Heart right ventricle (tissue), 16 donors: ENCODE measurements around the gene RASGRF2. TPM values are rescaled to one million over a fixed set of nuclear protein-coding genes. Genes with fewer than 3 reads are reported as not detected.

Experiments used
- ATAC-seq, 8 donors: fragments of 200-7000 bp; cut with Tn5 transposase; one replicate each; pipeline ENCODE4 v1.9.1; 2020; ENCODE audit warnings: mild to moderate bottlenecking in 8 of 8, moderate library complexity in 8 of 8, moderate number of reproducible peaks in 1 of 8
- DNase-seq, 2 donors: peaks; one replicate each; pipeline ENCODE4 v3.0.0-alpha.2; 2020
- H3K27ac ChIP-seq, 10 donors: fragments of 200-600 bp; sonication (generic) in 2 of 10; one replicate each; pipeline versions ENCODE4 v1.5.0 to v1.8.0; 2020 to 2022; ENCODE audit warnings: mild to moderate bottlenecking in 3 of 10
- H3K27me3 ChIP-seq, 7 donors: fragments of 200-600 bp; one replicate each; pipeline ENCODE4 v1.8.0; 2021 to 2022; ENCODE audit warnings: mild to moderate bottlenecking in 2 of 7
- H3K36me3 ChIP-seq, 9 donors: fragments of 200-600 bp; sonication (generic) in 1 of 9; one replicate each; pipeline versions ENCODE4 v1.5.0 to v1.8.0; 2020 to 2022; ENCODE audit warnings: mild to moderate bottlenecking in 2 of 9
- H3K4me1 ChIP-seq, 9 donors: fragments of 200-600 bp; sonication (generic) in 1 of 9; one replicate each; pipeline versions ENCODE4 v1.5.0 to v1.8.0; 2020 to 2022; ENCODE audit warnings: mild to moderate bottlenecking in 4 of 9
- H3K4me3 ChIP-seq, 10 donors: fragments of 200-600 bp; sonication (generic) in 2 of 10; one replicate each; pipeline versions ENCODE4 v1.5.0 to v1.8.0; 2020 to 2022; ENCODE audit warnings: mild to moderate bottlenecking in 7 of 10, moderate library complexity in 2 of 10
- H3K9me3 ChIP-seq, 11 donors: fragments of 200-600 bp in 10 of 11; sonication (generic) in 2 of 11; one replicate each; pipeline versions ENCODE4 v1.5.0 to v1.8.0; 2013 to 2022; ENCODE audit warnings: mild to moderate bottlenecking in 2 of 11, control low read depth in 1 of 11, moderate library complexity in 1 of 11
- CTCF ChIP-seq, 9 donors: fragments of 200-600 bp; sonication (generic) in 2 of 9; IDR thresholded peaks; one replicate each; pipeline versions ENCODE4 v1.5.0 to v1.8.0; 2021 to 2022; ENCODE audit warnings: antibody characterized with exemption in 9 of 9, mild to moderate bottlenecking in 5 of 9, moderate library complexity in 1 of 9
- WGBS, 2 donors: extraction: QIAGEN DNeasy Blood & Tissue Kit; methylation state at CpG; one replicate each; pipeline ENCODE4 v1.1.7; 2013; ENCODE audit warnings: inconsistent platforms in 1 of 2; 5-methylcytosine and 5-hydroxymethylcytosine counted together
- intact Hi-C, 10 donors: fragments of 100-400 bp; cut with DNase I; formaldehyde crosslinking; loops; one replicate each; pipeline versions ENCODE4 v1.11.1 to v1.14.2; 2022
- polyA plus RNA-seq, 2 donors: library from polyadenylated mRNA; stranded (reverse); fragments of 200-250 nt; gene quantifications; one replicate each; pipeline ENCODE4 v1.2.3, GENCODE V29; 2013
- total RNA-seq, 10 donors: library from RNA; stranded (reverse); fragmentation: NEBNext Ultra II Directional in 3 of 10; extraction: Animal tissue kit (Norgen Biotek cat#: 25700) in 3 of 10; gene quantifications; one replicate each; pipeline versions ENCODE4 v1.2.1 to v1.2.4, GENCODE V29; 2021 to 2023
- donor health status: Arrhythmogenic right ventricular cardiomyopathy.
- donor health status: ischemic (EF 13 %, LVEDD 7.1; RV severe dilation, severe dysfunction).
- donor health status: healthy with polysubstance abuse.
- donor health status: DM: no; HTN: yes; CAD: no.
- donor health status: DM: no; HTN: no; CAD: no.
- donor health status: ischemic (EF 25% LVEDD 6.9; RV normal size, moderate dysfunction).
- donor health status: ischemic (EF 25% LVEDD 5.7; RV mildly dilated, moderate dysfunction).
- donor health status: healthy.
- donor health status: DM: yes; HTN: yes; CAD: no.
- donor health status: Ischemic cardiomyopathy.
- donor health status: ischemic (EF 35%, LVEDD 5.7; RV mildly dilated, moderate dysfunction).
- donor health status: nonischemic (EF 11% LVEDD 7.7; RV severe dilation, severe dysfunction).
- donor health status: DM: yes; HTN: yes; CAD: no.
- donor health status: PGD.
- donor health status: ischemic (EF 29% LVEDD 5.4; RV normal size, mild dysfunction).
- donor health status: nonischemic (EF 23%, LVEDD 6.1; RV moderate dilation, normal function).

The RASGRF2 gene
- total and polyA plus RNA-seq, 12 donors = 2.9 to 13.4 (median 6.8) TPM

- DNase-seq (peak; percentile 65 to 75), ATAC-seq (peak; percentile 50 to 88 (median 78))
- Histone ChIP-seq H3K36me3 (peaks cover 0 to 19% (median 0%) of the 10 kb centered on the region in 9 donors), H3K4me1 (peaks cover 0 to 17% (median 3%) of the 10 kb centered on the region in 9 donors), H3K4me3 (no peak overlapping the region), H3K27ac (peak overlapping the region in 7 of 10 donors; percentile 26 to 59 (median 42)), H3K27me3 (no peaks in the 10 kb centered on the region), H3K9me3 (no peaks in the 10 kb centered on the region)
- TF ChIP-seq CTCF (IDR thresholded peaks at IDR 0.05) = no peak
- 19 to 22% methylated on average over 6 of the region's 6 CpGs for WGBS, 2 donors
- intact Hi-C loops = loop anchor here in 2 of 10 donors (5.0 to 10.0 kb wide), 2 partner anchors 703 to 1569 kb away; partner anchors contain the start of gene FAM151B (in 1 of the 2)
Observed at GRCh38 chr5:81187885-81188284, 227.7 kb downstream of the RASGRF2 start.

GRCh38 chr5:81188962-81189361 is 228.8 kb downstream of the RASGRF2 start:
- no peak for TF ChIP-seq CTCF (IDR thresholded peaks at IDR 0.05)
- no peak for ATAC-seq
- intact Hi-C loops = loop anchor here in 2 of 10 donors (5.0 to 10.0 kb wide), 2 partner anchors 704 to 1568 kb away; partner anchors contain the start of gene FAM151B (in 1 of the 2)
- Histone ChIP-seq H3K9me3 (no peaks in the 10 kb centered on the region), H3K4me1 (peaks cover 0 to 17% (median 3%) of the 10 kb centered on the region in 9 donors), H3K27ac (no peak overlapping the region), H3K4me3 (no peak overlapping the region), H3K27me3 (no peaks in the 10 kb centered on the region), H3K36me3 (peaks cover 0 to 9% (median 0%) of the 10 kb centered on the region in 9 donors)
- whole genome bisulfite sequencing, 2 donors = 72 to 73% methylated on average over 6 of the region's 6 CpGs
- DNase-seq = no peak

GRCh38 chr5:81189875-81190498 is 229.8 kb downstream of the RASGRF2 start:
- H3K4me3 ChIP-seq = no peak overlapping the region
- no peaks in the 10 kb centered on the region for H3K36me3 ChIP-seq
- H3K27ac ChIP-seq = peak overlapping the region in 2 of 10 donors; percentile 11 to 42
- WGBS, 2 donors = 47 to 52% methylated on average over 14 of the region's 14 CpGs
- ATAC-seq (peak in 6 of 8 donors; percentile 45 to 80 (median 71)), DNase-seq (peak in 1 of 2 donors; percentile 11)
- intact Hi-C loops = loop anchor here in 7 of 10 donors (5.0 to 10.0 kb wide), 8 partner anchors 105 to 1567 kb away; partner anchors contain the start of gene FAM151B (in 2 of the 7)
- peaks cover 0 to 21% (median 6%) of the 10 kb centered on the region in 9 donors for H3K4me1 ChIP-seq
- no peak for TF ChIP-seq CTCF (IDR thresholded peaks at IDR 0.05)
- no peaks in the 10 kb centered on the region for H3K9me3 ChIP-seq
- H3K27me3 ChIP-seq = no peaks in the 10 kb centered on the region

GRCh38 chr5:81191726-81192372 is 231.7 kb downstream of the RASGRF2 start:
- no peak overlapping the region for H3K27ac ChIP-seq
- H3K4me3 ChIP-seq = no peak overlapping the region
- no peak for TF ChIP-seq CTCF (IDR thresholded peaks at IDR 0.05)
- no peaks in the 10 kb centered on the region for H3K36me3 ChIP-seq
- no peaks in the 10 kb centered on the region for H3K27me3 ChIP-seq
- ATAC-seq = no peak
- peaks cover 0 to 30% (median 12%) of the 10 kb centered on the region in 9 donors for H3K4me1 ChIP-seq
- intact Hi-C loops = loop anchor here in 7 of 10 donors (5.0 to 10.0 kb wide), 7 partner anchors 103 to 707 kb away; partner anchors contain the start of gene FAM151B (in 1 of the 7)
- 84 to 87% methylated on average over 9 of the region's 9 CpGs for WGBS, 2 donors
- no peaks in the 10 kb centered on the region for H3K9me3 ChIP-seq
- no peak for DNase-seq
